Uterus (tissue), 4 donors: Measurements from ENCODE around the gene PI4K2A. TPM values are rescaled to one million over a fixed set of nuclear protein-coding genes. Genes with fewer than 3 reads are reported as not detected.

Source experiments
- DNase-seq, 2 donors: peaks; one replicate each; pipeline ENCODE4 v3.0.0-alpha.2; 2019 to 2020
- H3K27ac ChIP-seq, 2 donors: fragments of 200-600 bp; sonication (generic); 1 replicate in 1 of 2; 2 replicates in 1 of 2; pipeline ENCODE4 v1.5.1; 2016 to 2018
- H3K27me3 ChIP-seq, 2 donors: fragments of 200-600 bp; sonication (generic); one replicate each; pipeline ENCODE4 v1.5.1; 2018 to 2019; ENCODE audit warnings: control low read depth in 1 of 2
- H3K36me3 ChIP-seq, 2 donors: fragments of 200-600 bp; sonication (generic); one replicate each; pipeline ENCODE4 v1.5.1; 2019; ENCODE audit warnings: control low read depth in 1 of 2
- H3K4me1 ChIP-seq, 2 donors: fragments of 200-600 bp; sonication (generic); one replicate each; pipeline ENCODE4 v1.5.1; 2018 to 2019; ENCODE audit warnings: control low read depth in 1 of 2
- H3K4me3 ChIP-seq, 2 donors: fragments of 200-600 bp; sonication (generic); 1 replicate in 1 of 2; 2 replicates in 1 of 2; pipeline ENCODE4 v1.5.1; 2018 to 2019; ENCODE audit warnings: mild to moderate bottlenecking in 1 of 2
- H3K9me3 ChIP-seq, 2 donors: fragments of 200-600 bp; sonication (generic); one replicate each; pipeline ENCODE4 v1.5.1; 2019; ENCODE audit warnings: control low read depth in 1 of 2
- CTCF ChIP-seq, 4 experiments: fragments of 200-600 bp in 2 of 4; fragments of 450-650 bp in 2 of 4; sonication (generic) in 2 of 4; IDR thresholded peaks; one replicate each; pipeline ENCODE4 v1.5.1; 2016 to 2019; ENCODE audit warnings: antibody characterized with exemption in 4 of 4, mild to moderate bottlenecking in 2 of 4, moderate library complexity in 1 of 4
- POLR2A ChIP-seq, 2 donors: fragments of 450-650 bp; IDR thresholded peaks; one replicate each; pipeline ENCODE4 v1.6.1; 2016; ENCODE audit warnings: antibody characterized with exemption in 2 of 2, mild to moderate bottlenecking in 1 of 2, moderate library complexity in 1 of 2
- intact Hi-C: fragments of 100-400 bp; cut with DNase I; formaldehyde crosslinking; loops from one replicate; pipeline ENCODE4 v1.15.1; 2023; ENCODE audit warnings: low total_unique reads
- total RNA-seq, 4 donors: library from RNA; depleted of rRNA in 3 of 4; stranded (reverse); fragments of >200 nt in 3 of 4; gene quantifications; one replicate each; pipeline versions ENCODE4 v1.1.0 to v1.2.4, GENCODE V29; 2014 to 2023
- donor health status: DM: yes; HTN: yes; CAD: no.

Gene PI4K2A
- total RNA-seq, 4 donors from 2014 or later: 5.6 to 14.7 (median 11.9) TPM

- peaks cover 4 to 17% of the 10 kb centered on the region in 2 donors for H3K4me1 ChIP-seq
- TF ChIP-seq CTCF (IDR thresholded peaks at IDR 0.05): no peak
- no peak for TF ChIP-seq POLR2A (IDR thresholded peaks at IDR 0.05)
- peak overlapping the region; percentile 72 to 98 for H3K27ac ChIP-seq
- H3K36me3 ChIP-seq: no peaks in the 10 kb centered on the region
- H3K4me3 ChIP-seq: no peak overlapping the region
- intact Hi-C loops: no loop called here
- H3K9me3 ChIP-seq: no peaks in the 10 kb centered on the region
- DNase-seq: no peak
- H3K27me3 ChIP-seq: no peaks in the 10 kb centered on the region
Measured at GRCh38 chr10:97717627-97718026, 77.2 kb downstream of the PI4K2A start.

GRCh38 chr10:97718178-97718577 lies 77.7 kb downstream of the PI4K2A start:
- H3K9me3 ChIP-seq: no peaks in the 10 kb centered on the region
- no peak for DNase-seq
- H3K4me1 ChIP-seq: peaks cover 4 to 17% of the 10 kb centered on the region in 2 donors
- H3K36me3 ChIP-seq: no peaks in the 10 kb centered on the region
- no peak for TF ChIP-seq POLR2A (IDR thresholded peaks at IDR 0.05)
- TF ChIP-seq CTCF (IDR thresholded peaks at IDR 0.05): no peak
- H3K27ac ChIP-seq: peak overlapping the region; percentile 72 to 98
- H3K4me3 ChIP-seq: no peak overlapping the region
- intact Hi-C loops: no loop called here
- no peaks in the 10 kb centered on the region for H3K27me3 ChIP-seq

- DNase-seq: peak; percentile 73 to 76
- TF ChIP-seq POLR2A (IDR thresholded peaks at IDR 0.05) (no peak), CTCF (IDR thresholded peaks at IDR 0.05) (no peak)
- Histone ChIP-seq H3K36me3 (no peaks in the 10 kb centered on the region), H3K27me3 (no peaks in the 10 kb centered on the region), H3K4me3 (no peak overlapping the region), H3K9me3 (no peaks in the 10 kb centered on the region), H3K27ac (peak overlapping the region; percentile 72 to 98), H3K4me1 (peaks cover 4 to 17% of the 10 kb centered on the region in 2 donors)
- intact Hi-C loops: no loop called here
Measured at GRCh38 chr10:97718659-97719142, 78.2 kb downstream of the PI4K2A start.

- peak overlapping the region; percentile 72 to 98 for H3K27ac ChIP-seq
Measured at GRCh38 chr10:97719602-97720001, 79.1 kb downstream of the PI4K2A start.

More at GRCh38 chr10:97719602-97720001, 79.1 kb downstream of the PI4K2A start:
- no peaks in the 10 kb centered on the region for H3K27me3 ChIP-seq
- no peaks in the 10 kb centered on the region for H3K9me3 ChIP-seq
- H3K36me3 ChIP-seq: no peaks in the 10 kb centered on the region
- TF ChIP-seq CTCF (IDR thresholded peaks at IDR 0.05) (no peak), POLR2A (IDR thresholded peaks at IDR 0.05) (no peak)
- H3K4me3 ChIP-seq: no peak overlapping the region
- H3K4me1 ChIP-seq: peaks cover 4 to 17% of the 10 kb centered on the region in 2 donors
- intact Hi-C loops: no loop called here
- DNase-seq: no peak
